Mesendoderm (in vitro differentiated cells): Measurements from ENCODE around the gene SPI1.

ENCODE experiments used
- DNase-seq: peaks from one replicate; pipeline ENCODE4 v3.0.0; 2013
- H2AK5ac ChIP-seq: 2 replicates; pipeline ENCODE4 v1.6.1; 2013; ENCODE audit warnings: low read length, inconsistent platforms
- H2BK120ac ChIP-seq: 2 replicates; pipeline ENCODE4 v1.6.1; 2013; ENCODE audit warnings: low read depth, mild to moderate bottlenecking, low read length, moderate library complexity, mixed read lengths
- H2BK15ac ChIP-seq: replicated peaks from 2 replicates; pipeline ENCODE4 v1.6.1; 2013; ENCODE audit warnings: low read depth, mild to moderate bottlenecking, moderate library complexity
- H2BK5ac ChIP-seq: 2 replicates; pipeline ENCODE4 v1.6.1; 2013; ENCODE audit warnings: low read length, inconsistent platforms
- H3K18ac ChIP-seq: 2 replicates; pipeline ENCODE4 v1.6.1; 2013; ENCODE audit warnings: mild to moderate bottlenecking, low read length, mixed read lengths
- H3K23ac ChIP-seq: one replicate; pipeline ENCODE4 v1.6.1; 2013; ENCODE audit warnings: low read length
- H3K27ac ChIP-seq: 2 replicates; pipeline ENCODE4 v1.5.1; 2013; ENCODE audit warnings: low read depth, mild to moderate bottlenecking, inconsistent platforms, low read length, moderate library complexity
- H3K27me3 ChIP-seq: 2 replicates; pipeline ENCODE4 v1.6.1; 2013; ENCODE audit warnings: low read length, control low read depth, mild to moderate bottlenecking, inconsistent platforms; ENCODE audit not compliant: insufficient read depth, poor library complexity
- H3K36me3 ChIP-seq: 2 replicates; pipeline ENCODE4 v1.6.1; 2013; ENCODE audit warnings: low read length, inconsistent platforms; ENCODE audit not compliant: control insufficient read depth, insufficient read depth
- H3K4ac ChIP-seq: one replicate; pipeline ENCODE4 v1.6.1; 2013; ENCODE audit warnings: low read depth, mild to moderate bottlenecking, low read length, moderate library complexity
- H3K4me1 ChIP-seq: 2 replicates; pipeline ENCODE4 v1.6.1; 2013; ENCODE audit warnings: low read depth, low read length, inconsistent platforms; ENCODE audit not compliant: control insufficient read depth
- H3K4me2 ChIP-seq: 2 replicates; pipeline ENCODE4 v1.6.1; 2013; ENCODE audit warnings: low read length
- H3K4me3 ChIP-seq: 2 replicates; pipeline ENCODE4 v1.5.1; 2013; ENCODE audit warnings: mild to moderate bottlenecking, low read length
- H3K56ac ChIP-seq: one replicate; pipeline ENCODE4 v1.6.1; 2013; ENCODE audit warnings: low read length
- H3K79me1 ChIP-seq: 2 replicates; pipeline ENCODE4 v1.6.1; 2013; ENCODE audit warnings: low read length, inconsistent platforms
- H3K79me2 ChIP-seq: 2 replicates; pipeline ENCODE4 v1.6.1; 2013; ENCODE audit warnings: mild to moderate bottlenecking, low read length; ENCODE audit not compliant: control insufficient read depth, insufficient read depth
- H3K9ac ChIP-seq: 2 replicates; pipeline ENCODE4 v1.6.1; 2013; ENCODE audit warnings: low read length, inconsistent platforms
- H4K5ac ChIP-seq: one replicate; pipeline ENCODE4 v1.6.1; 2013; ENCODE audit warnings: low read length
- H4K8ac ChIP-seq: one replicate; pipeline ENCODE4 v1.6.1; 2013; ENCODE audit warnings: low read depth, mild to moderate bottlenecking, control low read depth, low read length, moderate library complexity
- WGBS: extraction: QIAGEN DNeasy Blood & Tissue Kit; methylation state at CpG from one replicate; pipeline ENCODE4 v1.1.7; 2013; ENCODE audit warnings: low lambda C conversion rate, missing lambda C conversion rate; ENCODE audit not compliant: insufficient coverage; ENCODE audit errors: extremely low coverage; 5-methylcytosine and 5-hydroxymethylcytosine counted together

Gene SPI1

DNA sequence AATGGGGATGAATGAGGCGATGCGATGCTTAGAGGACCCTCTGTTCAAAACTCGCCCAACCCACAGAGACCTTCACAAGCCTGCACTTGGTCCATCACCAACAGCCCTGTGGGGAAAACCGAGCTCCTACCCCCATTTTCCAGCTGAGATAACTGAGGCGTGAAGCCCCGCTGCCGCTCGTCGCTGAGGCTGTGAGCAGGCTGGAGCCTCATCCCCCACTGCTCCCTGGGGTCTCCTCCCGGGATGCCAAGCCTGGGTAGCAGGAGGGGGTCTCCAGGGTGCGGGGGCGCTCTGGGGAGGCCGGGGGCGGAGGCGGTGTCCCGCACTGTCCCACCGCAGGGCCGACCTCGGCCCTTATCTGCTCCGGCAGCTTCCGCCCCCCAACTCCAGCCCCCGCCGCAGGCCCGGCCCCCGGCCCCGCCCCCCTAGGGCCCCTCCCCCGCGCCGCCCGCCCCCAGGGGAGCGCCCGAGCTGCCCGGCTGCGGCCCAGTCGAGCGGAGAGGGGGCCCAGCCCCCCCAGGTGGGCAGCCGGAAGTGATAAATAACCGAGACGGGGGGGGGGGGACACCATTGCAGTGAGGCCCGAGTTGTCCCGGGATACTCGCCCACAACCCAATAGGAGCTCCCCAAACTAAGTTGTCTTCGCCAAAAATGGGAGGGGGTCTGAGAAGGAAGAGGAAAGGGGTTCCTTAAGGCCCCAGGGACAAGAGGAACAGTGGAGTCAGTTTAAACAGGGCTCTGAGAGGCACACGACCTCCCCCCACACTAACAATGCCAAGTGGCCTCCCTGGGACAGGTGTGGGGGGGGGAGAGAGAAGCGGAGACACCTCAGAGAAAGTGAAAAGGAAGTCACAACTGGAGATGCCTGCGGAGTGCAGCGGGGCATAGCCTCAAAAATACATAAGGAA is 21.8 kb upstream of the SPI1 start:
- Histone ChIP-seq H3K4ac (no peak overlapping the region), H3K4me1 (peaks cover 9% of the 10 kb centered on the region), H4K5ac (no peak overlapping the region), H3K79me2 (no peaks in the 10 kb centered on the region), H3K4me2 (peak overlapping the region; percentile 74), H3K18ac (peak overlapping the region; percentile 62), H3K79me1 (no peaks in the 10 kb centered on the region), H3K56ac (peak overlapping the region; percentile 90), H2BK15ac (no peak overlapping the region), H2BK120ac (peak overlapping the region; percentile 11), H2BK5ac (peak overlapping the region; percentile 68), H4K8ac (no peak overlapping the region), H3K27me3 (no peaks in the 10 kb centered on the region), H3K4me3 (no peak overlapping the region), H3K36me3 (no peaks in the 10 kb centered on the region), H3K27ac (peak overlapping the region; percentile 81), H3K23ac (no peak overlapping the region), H2AK5ac (no peak overlapping the region), H3K9ac (peak overlapping the region; percentile 61)
- peak; percentile 76 for DNase-seq
- no CpG with 5 or more reads among the region's 47 CpGs for WGBS

DNA sequence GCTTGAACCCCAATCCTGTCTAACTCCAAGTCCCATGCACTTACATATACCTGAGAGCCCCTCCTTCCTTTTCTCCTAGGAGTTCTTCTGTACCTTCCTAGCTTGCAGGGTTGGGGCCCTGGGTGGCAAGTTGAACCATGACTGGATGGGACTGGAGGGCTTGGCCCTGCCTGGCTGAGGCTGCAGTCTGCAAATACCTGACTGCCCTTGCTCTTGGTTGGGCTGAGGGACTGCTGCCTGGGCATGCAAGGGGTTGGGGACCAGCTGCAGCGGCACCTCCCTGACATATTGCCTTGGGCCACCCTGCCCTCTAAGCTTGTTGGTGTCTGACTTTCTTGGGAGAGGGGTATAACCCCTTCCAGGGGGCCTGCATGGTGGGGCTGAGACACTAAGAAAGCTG is 20.2 kb upstream of the SPI1 start:
- Histone ChIP-seq H3K4me3 (no peak overlapping the region), H2BK5ac (peak overlapping the region; percentile 48), H3K9ac (peak overlapping the region; percentile 17), H3K4me1 (peaks cover 9% of the 10 kb centered on the region), H3K27ac (no peak overlapping the region), H3K4me2 (no peak overlapping the region), H2AK5ac (peak overlapping the region; percentile 82), H4K5ac (no peak overlapping the region), H3K79me2 (no peaks in the 10 kb centered on the region), H2BK15ac (no peak overlapping the region), H4K8ac (no peak overlapping the region), H3K27me3 (no peaks in the 10 kb centered on the region), H3K18ac (no peak overlapping the region), H3K56ac (peak overlapping the region; percentile 54), H3K79me1 (no peaks in the 10 kb centered on the region), H3K4ac (no peak overlapping the region), H3K36me3 (no peaks in the 10 kb centered on the region), H2BK120ac (no peak overlapping the region), H3K23ac (peak overlapping the region; percentile 68)
- DNase-seq = no peak
- no CpG with 5 or more reads among the region's 1 CpG for WGBS

DNA sequence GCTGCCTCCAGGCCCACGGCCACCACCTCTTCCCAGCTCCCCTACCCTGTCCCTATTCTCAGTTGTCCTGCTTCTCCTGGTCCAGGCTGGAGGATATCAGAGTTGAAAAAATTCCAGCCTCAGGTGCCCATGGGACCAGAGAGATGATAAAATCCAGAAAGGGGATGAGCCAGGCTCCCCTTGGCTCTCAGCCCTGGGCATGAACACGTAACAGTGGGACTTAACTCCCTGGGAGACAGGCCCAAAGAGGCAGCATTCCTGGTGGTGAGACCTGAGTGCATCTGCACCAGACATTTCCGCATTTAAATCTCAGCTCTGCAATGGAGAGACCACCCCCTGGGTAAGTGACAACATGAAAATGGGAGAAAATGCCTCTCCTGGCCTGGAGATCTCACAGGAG is 19.7 kb upstream of the SPI1 start:
- H3K23ac ChIP-seq = no peak overlapping the region
- no peak overlapping the region for H3K4me2 ChIP-seq
- no peak overlapping the region for H2BK120ac ChIP-seq
- H2AK5ac ChIP-seq = no peak overlapping the region
- H3K18ac ChIP-seq = no peak overlapping the region
- no peak overlapping the region for H4K8ac ChIP-seq
- no peaks in the 10 kb centered on the region for H3K36me3 ChIP-seq
- H3K27me3 ChIP-seq = no peaks in the 10 kb centered on the region
- no CpG with 5 or more reads among the region's 3 CpGs for WGBS
- H4K5ac ChIP-seq = no peak overlapping the region
- H3K4ac ChIP-seq = no peak overlapping the region
- no peak overlapping the region for H2BK15ac ChIP-seq
- DNase-seq = no peak
- no peaks in the 10 kb centered on the region for H3K79me1 ChIP-seq
- peaks cover 9% of the 10 kb centered on the region for H3K4me1 ChIP-seq
- peak overlapping the region; percentile 71 for H3K56ac ChIP-seq
- peak overlapping the region; percentile 35 for H3K9ac ChIP-seq
- no peak overlapping the region for H3K4me3 ChIP-seq
- no peaks in the 10 kb centered on the region for H3K79me2 ChIP-seq
- no peak overlapping the region for H2BK5ac ChIP-seq
- H3K27ac ChIP-seq = no peak overlapping the region

DNA sequence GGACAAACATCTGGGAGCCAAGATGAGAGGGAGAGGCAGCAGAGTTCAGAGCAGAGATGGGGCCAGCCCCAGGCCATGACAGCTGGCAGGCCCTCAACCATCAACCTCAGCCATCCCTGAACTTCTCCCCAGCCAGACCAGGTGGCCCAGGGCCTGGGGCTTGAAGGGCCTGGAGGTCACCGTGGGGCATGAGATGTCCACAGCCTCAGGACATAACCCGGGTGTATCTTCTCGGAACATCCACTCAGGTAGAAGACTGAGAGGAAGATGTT is 17.6 kb upstream of the SPI1 start:
- Histone ChIP-seq H3K79me2 (no peaks in the 10 kb centered on the region), H2BK120ac (no peak overlapping the region), H2AK5ac (no peak overlapping the region), H3K4me1 (peaks cover 9% of the 10 kb centered on the region), H4K8ac (no peak overlapping the region), H3K9ac (no peak overlapping the region), H3K79me1 (no peaks in the 10 kb centered on the region), H3K56ac (no peak overlapping the region), H3K36me3 (no peaks in the 10 kb centered on the region), H3K27ac (no peak overlapping the region), H2BK15ac (no peak overlapping the region), H3K23ac (no peak overlapping the region), H4K5ac (no peak overlapping the region), H3K18ac (no peak overlapping the region), H2BK5ac (no peak overlapping the region), H3K4ac (no peak overlapping the region), H3K4me3 (no peak overlapping the region), H3K27me3 (no peaks in the 10 kb centered on the region), H3K4me2 (no peak overlapping the region)
- no CpG with 5 or more reads among the region's 3 CpGs for WGBS
- DNase-seq = no peak

DNA sequence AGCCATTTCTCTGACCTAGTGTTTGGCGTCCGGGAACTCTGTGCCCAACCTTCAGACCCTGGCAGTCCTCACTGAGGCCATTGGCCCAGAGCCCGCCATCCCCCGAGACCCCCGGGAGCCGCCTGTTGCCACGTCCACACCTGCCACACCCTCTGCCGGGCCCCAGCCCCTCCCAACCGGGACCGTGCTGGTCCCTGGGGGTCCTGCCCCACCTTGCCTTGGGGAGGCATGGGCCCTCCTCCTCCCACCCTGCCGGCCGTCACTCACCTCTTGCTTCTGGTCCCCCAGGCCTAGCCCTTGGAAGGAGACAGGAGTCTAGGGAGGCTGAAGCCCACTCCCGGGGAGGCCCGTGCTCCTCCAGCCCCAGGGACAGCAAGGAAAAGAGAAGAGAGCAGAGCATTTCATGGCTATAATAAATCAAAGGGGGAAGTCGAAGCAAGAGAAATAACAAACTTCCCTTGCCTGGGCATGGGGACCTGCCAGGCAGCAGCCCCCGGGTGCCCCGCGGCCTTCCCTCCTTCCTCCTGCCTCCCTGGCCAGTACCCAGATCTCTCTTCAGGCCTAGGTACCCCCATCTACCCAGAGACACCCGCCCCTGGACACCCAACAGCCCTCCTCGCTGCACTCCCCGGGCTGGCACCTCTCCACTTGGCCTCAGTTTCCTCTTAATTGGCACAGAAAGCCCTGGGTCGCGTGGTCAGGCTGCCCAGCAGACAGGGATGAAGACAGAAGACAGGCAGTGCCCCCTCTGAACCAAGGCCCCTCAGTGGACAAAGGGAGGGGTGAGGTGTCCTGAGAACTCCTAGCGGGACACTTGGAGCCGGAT is 17.1 kb upstream of the SPI1 start:
- Histone ChIP-seq H3K4me1 (peaks cover 9% of the 10 kb centered on the region), H3K79me1 (no peaks in the 10 kb centered on the region), H4K8ac (no peak overlapping the region), H3K27me3 (no peaks in the 10 kb centered on the region), H2BK120ac (no peak overlapping the region), H2BK15ac (no peak overlapping the region), H3K4me3 (no peak overlapping the region), H3K36me3 (no peaks in the 10 kb centered on the region), H3K9ac (no peak overlapping the region), H3K27ac (no peak overlapping the region), H3K18ac (no peak overlapping the region), H2AK5ac (no peak overlapping the region), H3K79me2 (no peaks in the 10 kb centered on the region), H3K56ac (peak overlapping the region; percentile 34), H3K23ac (no peak overlapping the region), H2BK5ac (no peak overlapping the region), H4K5ac (no peak overlapping the region), H3K4me2 (no peak overlapping the region), H3K4ac (no peak overlapping the region)
- no peak for DNase-seq
- WGBS = no CpG with 5 or more reads among the region's 25 CpGs
